Globus pallidus (tissue), 1 donor: Measurements from ENCODE around the gene PCBP3.
A peak's percentile ranks its signal among the peaks of the same experiment; 100 is the strongest.
"Not testable (repeated sequence)": the region's sequence is repeated elsewhere in the genome, so short reads cannot be mapped to it uniquely, and the experiment has no call there.

ENCODE experiments used
- DNase-seq: peaks from one replicate; pipeline ENCODE4 v3.0.0-alpha.2; 2015; ENCODE audit warnings: low spot score

The PCBP3 gene

DNA sequence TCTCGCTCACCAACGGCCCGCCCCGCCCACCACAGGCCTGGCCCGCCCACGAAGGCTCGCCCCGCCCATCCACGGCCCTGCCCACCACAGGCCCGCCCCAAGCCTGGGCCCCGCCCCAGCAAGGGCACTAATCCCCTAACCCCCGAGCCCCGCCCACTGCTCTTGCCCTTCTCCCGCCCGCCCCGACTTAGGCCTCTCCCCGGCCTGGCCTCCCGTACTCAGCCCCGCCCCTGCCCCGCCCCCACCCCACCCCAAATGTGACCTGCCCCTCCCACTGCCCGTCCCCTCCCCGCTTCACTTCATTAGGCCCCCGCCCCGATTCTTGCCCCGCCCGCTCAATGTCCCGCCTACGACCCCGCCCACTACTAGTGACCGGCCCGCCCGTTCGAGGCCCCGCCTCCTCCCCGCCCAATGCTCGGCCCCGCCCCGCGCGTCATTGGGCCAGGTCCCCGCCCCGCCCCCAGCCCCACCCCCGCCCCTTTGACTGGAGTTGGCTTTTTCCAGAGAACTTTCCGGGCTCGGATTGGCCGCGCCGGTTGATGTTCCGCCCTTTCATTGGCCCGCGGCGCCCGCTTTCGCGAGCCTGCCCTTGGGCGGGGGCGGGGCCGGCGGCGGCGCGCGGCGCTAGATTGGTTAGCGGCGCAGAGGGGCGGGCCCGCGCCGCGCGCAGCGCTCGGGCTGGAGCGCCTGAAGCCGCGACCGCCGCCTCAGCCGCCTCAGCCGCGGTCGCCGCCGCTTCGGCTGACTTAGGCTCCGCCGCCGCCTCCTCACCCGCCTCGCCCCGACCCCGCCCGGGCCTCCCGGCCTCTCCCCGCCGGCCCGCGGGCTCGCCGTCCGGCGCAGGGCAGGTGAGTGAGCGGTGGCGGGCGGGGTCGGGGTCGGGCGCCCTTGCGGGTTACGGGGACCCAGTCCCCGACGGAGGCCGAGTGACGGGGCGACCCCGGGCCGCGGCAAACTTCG lies at the start of gene PCBP3:
Gene PCBP3 (plus strand): TSS at position 705 of the 960 bp plus-strand sequence. CDS start 206,361 bp downstream, outside the sequence.
- DNase-seq = peak; percentile 93

DNA sequence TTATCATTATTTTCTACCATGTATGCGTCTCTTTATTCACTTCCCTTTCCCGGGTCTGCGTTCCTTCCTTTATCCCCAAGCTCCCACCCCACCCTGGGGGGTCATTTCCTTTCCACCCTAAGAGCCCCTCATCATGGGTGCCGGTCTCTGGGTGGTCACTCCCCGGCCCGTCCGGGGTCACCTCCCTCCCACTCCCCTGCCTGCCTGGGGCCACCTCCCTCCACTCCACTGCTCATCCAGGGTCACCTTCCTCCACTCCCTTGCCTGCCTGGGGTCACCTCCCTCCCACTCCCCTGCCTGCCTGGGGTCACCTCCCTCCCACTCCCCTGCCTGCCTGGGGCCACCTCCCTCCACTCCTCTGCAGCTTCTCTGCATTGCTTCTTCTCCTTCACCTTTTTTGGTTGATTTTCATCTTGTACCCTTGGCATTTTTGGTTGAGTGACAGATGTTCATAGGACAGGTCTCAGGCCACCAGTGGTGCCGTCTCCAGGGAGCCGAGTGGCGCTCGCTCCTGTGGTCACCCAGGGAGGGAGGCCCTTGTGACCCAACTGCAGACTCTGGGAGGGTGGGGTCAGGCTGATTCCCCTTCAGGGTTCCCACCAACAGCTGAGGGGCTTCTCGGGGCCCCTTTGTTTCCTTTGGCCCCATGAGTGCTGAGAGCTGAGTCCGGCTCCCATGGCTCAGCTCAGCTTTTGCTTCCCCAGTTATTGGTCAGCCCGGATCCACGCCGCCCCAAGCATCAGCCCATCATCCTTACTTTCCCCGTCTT lies 48.6 kb upstream of the PCBP3 start:
- DNase-seq = no peak

DNA sequence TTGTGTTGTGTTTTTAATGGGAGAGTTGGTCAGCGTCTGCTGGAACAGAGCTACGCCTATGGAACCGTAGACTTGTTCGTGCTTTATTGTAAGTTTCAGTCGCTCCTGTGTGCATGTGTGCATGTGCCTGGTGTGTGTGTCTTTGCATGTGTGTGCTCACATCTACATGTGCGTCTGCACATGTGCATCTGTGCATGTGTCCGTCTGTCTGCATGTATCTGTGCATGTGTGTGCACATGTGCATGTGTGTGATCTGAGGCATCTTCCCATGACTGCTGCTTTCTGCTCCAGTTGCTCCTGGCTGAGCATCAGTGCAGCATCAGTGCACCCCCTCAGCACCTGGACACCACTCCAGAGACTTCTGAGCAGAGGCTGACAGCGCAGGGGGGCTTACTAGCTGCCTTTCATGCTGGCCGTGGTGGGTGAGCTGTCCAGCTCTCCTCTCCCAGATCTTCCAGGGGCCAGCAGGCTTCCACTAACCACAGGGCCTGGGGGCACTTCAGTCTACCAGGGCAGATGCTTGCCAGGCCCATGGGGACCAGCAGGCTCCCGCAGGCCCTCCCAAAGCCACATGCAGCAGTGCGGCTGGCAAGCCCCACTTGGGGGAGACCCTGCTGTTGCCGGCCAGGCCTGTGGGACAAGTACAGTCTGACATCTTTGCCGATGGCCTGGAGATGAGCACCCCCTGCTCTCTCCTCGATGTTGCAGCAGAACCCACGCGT lies 47.8 kb upstream of the PCBP3 start:
- DNase-seq = no peak

DNA sequence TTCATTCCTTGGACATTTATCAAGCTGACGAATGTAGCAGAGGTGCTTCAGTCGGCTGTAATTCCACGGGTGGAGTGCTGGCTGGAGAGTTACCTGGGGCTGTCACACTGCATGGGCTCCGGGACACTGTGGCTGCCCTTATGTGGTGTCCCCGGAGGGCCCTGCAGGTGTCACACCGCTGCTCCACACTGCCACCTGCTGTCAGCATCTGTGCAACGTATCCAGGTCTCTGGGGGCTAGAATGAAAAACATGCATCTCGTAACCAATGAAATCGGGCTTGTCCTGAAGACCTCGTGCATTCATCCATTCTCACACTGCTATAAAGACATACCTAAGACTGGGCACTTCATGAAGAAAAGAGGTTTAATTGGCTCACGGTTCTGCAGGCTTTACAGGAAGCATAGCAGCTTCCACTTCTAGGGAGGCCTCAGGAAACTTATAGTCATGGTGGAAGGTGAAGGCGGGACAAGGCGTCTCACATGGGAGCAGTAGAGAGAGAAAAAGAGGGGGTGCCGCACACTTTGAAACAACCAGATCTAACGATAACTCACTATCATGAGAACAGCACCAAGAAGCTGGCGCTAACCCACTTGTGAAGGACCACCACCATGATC lies 46.7 kb upstream of the PCBP3 start:
- DNase-seq = peak; percentile 24

DNA sequence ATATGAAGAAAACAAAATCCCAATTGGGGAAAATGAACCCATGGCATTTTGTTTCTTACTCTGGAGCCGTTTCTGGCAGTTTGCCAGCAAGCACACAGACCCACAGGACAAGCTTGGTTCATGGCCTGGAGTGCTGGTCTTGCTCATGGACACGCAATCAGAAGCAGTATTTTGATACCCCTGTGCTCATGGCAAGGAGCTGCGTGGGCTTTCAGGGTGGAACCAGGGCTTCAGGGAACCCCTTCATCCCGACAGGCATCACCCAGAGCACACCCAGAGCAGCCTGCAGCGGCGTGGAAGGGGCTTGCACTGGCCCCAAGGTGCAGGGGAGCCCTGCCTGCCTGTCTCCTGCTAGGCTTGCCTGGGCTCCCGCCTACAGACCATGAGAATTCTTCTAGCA lies 45.4 kb upstream of the PCBP3 start:
- no peak for DNase-seq

DNA sequence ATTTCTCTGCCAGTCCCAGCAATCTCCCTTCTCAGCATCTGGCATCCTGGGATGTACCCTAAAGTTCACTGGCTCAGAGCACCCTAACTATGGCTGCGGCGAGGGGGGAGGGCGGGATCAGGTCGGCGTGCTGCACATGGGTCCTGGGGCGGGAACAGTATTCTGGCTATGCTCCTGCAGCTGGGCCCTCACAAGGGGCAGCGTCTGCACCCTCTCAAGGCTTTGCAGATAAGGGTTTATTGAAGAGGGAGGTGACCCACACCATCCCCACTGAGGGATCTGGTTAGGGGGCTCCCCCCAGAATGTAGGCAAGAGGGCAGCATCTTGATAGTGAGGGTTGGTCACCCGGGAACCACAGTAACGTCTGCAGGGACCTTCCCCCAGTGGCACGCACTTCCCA lies 44.9 kb upstream of the PCBP3 start:
- DNase-seq = no peak

DNA sequence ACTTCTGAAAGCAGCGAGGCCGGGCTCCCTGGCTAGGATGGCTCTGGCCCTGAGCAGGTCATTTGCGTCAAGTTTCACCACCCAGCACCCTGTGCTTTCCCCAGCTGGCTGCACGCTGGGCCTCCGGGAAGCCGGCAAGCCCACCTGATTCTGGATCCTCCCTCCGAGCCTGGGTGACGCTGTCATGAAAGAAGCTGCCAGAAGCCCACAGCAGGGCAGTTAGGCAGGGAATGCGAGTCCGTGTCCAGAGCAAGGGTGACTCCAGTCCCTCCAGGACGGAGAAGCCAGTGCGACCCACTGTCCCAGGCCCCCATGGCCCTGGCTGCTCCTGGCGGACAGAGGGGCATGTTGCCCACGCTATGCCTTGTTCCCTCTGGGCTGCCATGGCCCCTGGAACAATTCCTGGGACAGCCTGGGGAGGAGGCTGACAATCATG lies 44.4 kb upstream of the PCBP3 start:
- DNase-seq = no peak

DNA sequence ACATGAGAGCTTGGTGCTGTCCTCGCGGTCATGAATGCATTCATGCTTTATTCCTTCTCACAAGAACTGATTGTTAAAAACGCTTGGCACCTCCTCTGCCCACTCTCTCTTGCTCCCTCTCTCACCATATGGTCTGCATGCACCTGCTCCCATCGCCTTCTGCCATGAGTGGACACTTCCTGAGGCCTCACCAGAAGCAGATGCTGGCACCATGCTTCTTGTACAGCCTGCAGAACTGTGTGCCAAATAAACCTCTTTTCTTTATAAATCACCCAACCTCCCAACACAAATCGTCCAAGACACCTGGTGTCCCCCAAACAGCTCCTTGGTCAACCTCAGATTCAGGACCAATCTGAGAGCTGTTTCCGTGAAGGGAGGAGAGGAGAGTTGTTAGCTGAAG lies 43.3 kb upstream of the PCBP3 start:
- no peak for DNase-seq

DNA sequence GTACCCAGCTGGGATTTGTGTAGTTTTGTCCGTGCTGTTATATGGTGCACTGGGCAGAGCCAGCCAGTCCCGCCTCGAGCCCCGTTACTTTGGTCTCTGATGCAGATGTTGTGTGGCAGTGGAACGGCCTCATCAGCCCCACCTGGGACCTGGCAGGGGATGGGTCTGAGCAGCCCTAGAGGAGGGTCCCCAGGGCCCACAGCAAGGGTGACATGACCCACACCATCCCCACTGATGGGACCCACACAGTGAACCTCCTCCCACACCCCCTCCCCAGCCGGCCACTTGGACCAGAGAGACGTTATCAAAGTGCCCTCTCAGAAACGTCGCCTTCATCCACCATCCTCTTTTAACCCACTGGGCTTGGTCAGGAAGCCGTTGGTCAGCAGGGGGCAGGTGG lies 42.0 kb upstream of the PCBP3 start:
- DNase-seq = no peak

DNA sequence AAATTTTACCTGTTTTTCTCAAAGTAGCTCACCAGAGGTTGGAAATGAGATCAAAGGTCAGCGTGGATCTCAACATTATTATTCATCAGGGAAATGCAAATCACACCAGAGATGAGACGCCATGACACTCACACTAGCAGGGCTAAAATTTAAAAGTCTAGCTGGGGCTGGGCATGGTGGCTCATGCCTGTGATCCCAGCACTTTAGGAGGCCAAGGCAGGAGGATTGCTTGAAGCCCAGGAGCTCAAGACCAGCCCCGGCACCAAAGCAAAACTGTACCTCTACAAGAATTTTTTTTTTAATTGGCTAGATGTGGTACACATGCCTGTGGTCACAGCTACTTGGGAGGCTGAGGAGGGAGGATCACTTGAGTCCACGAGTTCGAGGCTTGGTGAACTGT lies 41.4 kb upstream of the PCBP3 start:
- no peak for DNase-seq

DNA sequence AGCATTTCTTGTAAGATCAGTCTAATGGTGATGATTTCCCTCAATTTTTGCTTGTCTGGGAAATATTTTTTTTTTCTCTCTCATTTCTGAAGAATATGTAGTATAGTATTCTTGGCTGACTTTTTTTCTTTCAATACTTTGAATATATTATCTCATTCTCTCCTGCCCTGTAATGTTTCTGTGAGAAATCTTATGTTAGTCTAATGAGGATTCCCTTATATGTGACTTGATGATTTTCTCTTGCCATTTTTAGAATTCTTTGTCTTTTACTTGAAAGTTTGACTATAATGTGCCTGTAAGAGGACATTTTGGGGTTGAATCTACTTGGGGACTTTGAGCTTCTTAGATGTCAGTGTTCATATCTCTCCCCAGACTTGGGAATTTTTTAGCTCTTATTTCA lies 40.0 kb upstream of the PCBP3 start:
- DNase-seq = no peak

DNA sequence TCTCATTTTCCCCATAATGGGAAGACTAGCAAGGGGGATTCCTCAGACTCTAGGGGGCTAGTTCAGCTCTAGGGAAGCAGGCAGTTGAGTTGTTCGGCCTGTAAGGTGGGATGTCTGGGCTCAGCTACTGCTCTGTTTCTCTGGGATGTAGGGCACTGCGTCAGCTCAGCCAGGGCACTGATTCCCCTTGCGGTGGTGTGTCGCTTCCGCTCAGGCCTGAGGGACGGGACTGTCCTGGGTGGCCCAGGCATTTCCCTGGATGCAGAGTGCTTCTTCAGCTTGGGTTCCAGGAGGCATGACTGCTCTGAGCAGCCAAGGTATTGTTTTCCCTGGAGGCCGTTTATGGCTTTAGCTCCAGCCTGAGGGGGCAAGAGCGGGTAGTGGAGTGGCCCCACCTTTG lies 38.8 kb upstream of the PCBP3 start:
- DNase-seq = not testable (repeated sequence)

DNA sequence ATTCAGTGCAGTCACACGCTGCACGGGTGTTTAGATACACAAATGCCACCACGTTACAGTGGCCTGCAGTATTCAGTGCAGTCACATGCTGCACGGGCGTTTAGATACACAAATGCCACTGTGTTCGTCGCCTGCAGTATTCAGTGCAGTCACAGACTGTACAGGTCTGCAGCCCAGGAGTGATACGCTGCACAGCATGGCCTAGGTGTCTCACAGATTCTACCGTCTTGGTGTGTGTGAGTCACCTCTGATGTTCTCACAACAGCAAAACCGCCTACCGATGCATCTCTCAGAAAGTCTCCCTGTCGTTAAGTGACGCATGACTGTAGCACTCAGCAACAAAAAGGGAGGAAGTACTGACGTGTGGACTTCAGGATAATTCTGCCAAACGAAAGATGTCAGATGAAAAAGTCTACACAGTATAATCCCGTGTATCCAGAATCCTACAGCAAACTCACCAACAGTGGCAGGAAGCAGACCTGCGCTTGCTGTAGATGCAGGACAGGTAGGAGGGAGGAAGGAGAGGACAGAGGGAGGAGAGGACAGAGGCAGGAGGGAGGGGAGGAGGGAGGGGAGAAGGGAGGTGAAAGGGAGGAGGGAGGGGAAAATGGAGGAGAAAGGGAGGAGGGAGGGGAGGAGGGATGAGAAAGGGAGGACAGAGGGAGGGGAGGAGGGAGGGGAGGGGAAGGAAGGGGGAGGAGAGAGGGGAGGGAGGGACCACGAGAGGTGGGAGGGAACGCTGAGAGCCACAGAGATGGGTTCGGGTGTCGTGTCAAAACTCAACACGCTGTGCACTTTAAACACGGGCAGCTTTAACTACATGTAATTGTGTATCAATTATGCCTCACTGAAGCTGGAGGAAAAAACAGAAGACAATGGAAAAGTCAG lies 36.3 kb upstream of the PCBP3 start:
- no peak for DNase-seq

DNA sequence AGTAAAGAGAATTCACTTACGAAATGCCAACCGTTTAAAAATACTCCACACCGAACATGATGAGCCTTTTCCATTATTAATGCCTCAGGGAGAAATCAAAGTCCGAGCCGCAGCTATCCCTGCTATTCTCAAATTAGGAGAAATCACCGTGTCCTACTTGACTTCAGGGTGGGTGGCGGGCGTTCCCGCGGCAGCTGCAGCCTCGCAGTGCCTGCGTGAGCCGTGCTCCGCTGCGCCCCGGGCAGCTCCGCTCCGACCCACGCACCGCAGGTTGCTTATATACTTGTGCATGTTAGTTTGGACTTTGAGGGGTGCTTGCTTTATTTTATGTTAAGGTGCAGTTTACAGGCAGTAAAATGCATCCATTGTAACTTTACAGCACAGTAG lies 35.6 kb upstream of the PCBP3 start:
- no peak for DNase-seq

DNA sequence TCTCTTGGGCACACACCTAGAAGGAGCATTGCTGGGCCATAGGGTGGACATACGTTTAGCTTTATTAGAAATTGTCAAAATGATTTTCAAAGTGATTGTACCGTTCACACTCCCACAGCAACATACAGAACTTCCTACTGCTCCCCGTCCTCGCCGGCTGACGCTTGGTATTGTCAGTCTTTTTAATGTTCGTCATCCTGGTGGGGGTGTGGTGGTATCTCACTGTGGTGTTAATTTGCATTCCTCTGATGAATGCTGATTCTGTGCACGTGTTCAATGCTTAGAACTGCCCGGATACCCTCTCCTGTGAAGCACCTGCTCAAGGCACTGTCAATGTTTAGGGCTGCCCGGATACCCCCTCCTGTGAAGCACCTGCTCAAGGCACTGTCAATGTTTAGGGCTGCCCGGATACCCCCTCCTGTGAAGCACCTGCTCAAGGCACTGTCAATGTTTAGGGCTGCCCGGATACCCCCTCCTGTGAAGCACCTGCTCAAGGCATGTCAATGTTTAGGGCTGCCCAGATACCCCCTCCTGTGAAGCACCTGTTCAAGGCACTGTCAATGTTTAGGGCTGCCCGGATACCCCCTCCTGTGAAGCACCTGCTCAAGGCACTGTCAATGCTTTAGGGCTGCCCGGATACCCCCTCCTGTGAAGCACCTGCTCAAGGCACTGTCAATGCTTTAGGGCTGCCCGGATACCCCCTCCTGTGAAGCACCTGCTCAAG lies 34.6 kb upstream of the PCBP3 start:
- not testable (repeated sequence) for DNase-seq

DNA sequence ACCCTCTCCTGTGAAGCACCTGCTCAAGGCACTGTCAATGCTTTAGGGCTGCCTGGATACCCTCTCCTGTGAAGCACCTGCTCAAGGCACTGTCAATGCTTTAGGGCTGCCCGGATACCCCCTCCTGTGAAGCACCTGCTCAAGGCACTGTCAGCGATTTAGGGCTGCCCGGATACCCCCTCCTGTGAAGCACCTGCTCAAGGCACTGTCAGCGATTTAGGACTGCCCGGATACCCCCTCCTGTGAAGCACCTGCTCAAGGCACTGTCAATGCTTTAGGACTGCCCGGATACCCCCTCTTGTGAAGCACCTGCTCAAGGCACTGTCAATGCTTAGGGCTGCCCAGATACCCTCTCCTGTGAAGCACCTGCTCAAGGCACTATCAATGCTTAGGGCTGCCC lies 33.9 kb upstream of the PCBP3 start:
- DNase-seq = not testable (repeated sequence)

DNA sequence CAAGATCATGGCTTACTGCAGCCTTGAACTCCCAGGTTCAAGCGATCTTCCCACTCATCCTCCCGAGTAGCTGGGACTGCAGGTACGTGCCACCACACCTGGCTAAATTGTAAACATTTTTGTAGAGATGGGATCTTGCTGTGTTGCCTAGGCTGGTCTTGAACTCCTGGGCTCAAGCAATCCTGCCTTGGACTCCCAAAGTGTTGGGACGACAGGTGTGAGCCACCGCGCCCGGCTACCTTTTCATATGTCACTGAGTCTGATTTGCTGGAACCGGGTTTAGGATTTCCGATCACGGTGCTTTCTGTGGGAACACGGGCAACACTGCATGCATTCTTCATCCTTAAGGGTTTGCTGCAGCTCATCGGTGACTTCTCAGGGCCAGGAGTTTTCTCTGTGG lies 32.2 kb upstream of the PCBP3 start:
- DNase-seq = no peak

DNA sequence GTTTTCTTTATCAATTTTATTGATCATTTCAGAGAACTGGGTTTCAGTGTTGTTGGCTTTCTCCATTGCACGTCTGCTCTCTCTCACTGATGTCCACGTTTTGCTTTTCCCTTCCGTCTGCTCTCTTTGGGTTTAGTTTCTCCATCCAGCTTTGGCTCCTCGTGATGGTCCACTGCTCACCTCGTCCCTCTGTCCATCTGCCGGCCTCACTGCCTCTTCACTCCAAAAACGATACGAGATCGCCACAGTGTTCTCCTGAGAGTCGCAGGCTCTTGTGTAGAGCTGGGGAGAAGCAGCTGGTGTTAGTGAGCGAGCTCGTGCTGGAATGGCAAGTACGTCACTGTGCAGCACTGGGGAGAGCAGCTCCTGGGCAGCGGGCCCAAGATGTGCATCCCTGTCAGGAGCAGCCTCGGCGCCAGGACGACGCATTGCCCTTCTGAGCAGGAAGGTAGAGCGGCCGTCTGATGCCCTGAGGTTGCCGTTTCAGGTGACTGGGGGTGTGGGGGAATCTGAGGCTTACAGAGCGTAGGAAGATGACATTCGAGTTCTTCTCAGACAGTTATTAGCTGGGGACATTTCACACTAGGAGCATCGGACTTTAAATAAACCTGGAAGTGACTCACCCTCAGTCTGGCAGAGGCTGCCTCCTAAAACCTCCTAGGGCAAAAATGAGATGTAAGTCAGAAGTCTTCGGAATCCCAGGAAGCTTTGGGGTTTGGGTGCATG lies 31.4 kb upstream of the PCBP3 start:
- DNase-seq = no peak

DNA sequence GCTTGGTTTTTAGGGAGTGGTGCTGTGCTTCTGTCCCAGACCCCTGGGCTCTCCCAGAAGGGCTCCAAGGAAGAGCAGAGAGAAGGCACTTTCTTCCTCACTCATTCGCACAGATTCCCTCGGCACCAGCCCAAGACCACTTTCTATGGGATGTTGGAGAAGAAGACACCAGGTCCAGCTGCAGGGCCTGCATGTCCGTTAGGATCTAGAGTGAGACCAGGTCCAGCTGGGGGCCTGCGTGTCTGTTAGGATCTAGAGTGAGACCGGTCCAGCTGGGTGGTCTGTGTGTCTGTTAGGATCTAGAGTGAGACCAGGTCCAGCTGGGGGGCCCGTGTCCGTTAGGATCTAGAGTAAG lies 30.9 kb upstream of the PCBP3 start:
- not testable (repeated sequence) for DNase-seq

DNA sequence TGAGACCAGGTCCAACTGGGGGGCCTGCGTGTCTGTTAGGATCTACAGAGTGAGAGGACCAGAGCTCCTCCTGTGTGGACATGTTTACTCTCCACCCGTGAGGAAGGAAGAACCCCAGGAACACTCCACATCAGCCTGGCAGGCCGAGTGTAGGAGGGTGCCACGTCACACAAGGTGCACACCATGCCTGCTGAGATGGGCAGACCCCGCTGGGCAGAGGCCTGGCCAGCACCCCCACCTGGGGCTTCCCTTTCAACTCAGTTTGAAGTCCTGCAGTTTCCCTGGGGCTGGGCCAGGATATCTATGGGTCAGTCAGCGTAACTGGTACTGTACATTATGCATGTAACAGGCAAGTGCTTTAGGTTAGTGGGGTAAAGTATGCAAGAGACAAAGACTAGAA lies 30.1 kb upstream of the PCBP3 start:
- no peak for DNase-seq
